Measurements from ENCODE around the gene SLX4.

The SLX4 gene

DNA sequence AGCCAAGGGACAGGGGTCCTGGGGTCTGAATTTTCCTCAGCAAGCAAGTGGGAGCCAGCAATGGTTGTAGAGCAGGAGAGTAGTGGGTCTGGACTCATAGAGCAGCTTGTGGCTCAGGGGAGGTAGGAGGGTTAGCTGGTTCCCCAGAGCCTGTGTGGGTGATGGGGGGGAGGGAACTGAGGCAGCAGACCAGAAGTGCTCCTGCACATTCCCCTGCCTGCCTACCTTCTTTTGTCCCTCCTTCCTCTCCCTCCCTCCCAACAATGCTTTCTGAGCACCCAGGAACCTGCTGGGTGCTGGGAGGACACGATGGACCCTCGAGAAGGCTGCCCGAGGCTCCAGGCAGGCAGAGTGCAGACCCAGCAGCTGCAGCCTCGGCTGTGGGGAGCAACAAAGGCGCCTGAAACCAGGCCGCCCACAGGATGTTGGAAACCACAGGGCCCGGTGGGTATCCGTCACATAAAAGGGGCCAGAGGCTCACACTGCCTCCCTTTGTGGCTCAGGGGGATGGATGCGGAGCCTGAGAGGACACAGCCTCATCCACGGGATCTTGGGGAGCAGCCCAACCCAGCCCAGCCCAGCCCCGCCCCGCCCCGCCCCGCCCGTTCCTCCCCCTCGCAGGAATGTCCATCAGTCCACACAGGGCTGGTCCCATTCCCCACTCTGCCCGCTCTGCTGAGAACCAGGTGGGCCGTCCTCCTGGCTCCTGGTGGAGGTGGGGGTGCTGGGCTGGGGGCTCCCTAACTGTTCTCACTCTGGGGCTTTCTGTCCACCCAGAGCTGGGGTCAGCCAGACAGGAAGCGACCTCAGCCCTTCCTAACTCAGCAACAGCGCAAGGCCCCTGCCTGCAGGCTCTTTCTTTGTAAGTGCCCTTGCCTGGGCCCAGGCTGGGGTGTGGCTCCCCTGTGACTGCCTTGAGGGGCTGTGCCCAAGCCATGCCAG, 32.5 kb downstream of the SLX4 start:
- no peak overlapping the region for H3K4me3 ChIP-seq (ENCODE audit: low read depth, low read length)
- DNase-seq (ENCODE audit: low read depth): no peak
- in situ Hi-C loops (cut with HindIII; ENCODE audit: low sequenced_read_pairs): no loop called here

DNA sequence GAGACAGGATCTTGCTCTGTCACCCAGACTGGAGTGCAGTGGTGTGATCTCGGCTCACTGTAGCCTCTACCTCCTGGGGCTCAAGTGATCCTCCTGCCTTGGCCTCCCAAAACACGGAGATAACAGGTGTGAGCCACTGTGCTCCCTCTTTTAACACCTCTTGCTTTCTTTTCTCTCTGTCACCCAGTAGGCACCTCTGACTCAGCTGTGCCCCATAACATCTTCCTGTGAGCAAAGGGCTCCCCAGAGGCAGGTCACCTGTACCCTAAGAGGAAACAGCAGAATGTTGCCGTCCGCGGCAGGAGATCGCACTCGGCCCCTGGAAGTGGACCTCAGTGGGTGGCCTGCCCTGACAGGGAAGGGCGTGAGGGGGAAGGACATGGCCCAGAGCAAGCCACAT, 33.3 kb downstream of the SLX4 start:
- TF ChIP-seq, protein P1, sequence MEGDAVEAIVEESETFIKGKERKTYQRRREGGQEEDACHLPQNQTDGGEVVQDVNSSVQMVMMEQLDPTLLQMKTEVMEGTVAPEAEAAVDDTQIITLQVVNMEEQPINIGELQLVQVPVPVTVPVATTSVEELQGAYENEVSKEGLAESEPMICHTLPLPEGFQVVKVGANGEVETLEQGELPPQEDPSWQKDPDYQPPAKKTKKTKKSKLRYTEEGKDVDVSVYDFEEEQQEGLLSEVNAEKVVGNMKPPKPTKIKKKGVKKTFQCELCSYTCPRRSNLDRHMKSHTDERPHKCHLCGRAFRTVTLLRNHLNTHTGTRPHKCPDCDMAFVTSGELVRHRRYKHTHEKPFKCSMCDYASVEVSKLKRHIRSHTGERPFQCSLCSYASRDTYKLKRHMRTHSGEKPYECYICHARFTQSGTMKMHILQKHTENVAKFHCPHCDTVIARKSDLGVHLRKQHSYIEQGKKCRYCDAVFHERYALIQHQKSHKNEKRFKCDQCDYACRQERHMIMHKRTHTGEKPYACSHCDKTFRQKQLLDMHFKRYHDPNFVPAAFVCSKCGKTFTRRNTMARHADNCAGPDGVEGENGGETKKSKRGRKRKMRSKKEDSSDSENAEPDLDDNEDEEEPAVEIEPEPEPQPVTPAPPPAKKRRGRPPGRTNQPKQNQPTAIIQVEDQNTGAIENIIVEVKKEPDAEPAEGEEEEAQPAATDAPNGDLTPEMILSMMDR (IDR thresholded peaks at IDR 0.05; ENCODE audit: low read depth, low read length, missing control alignments): no peak
- no peak overlapping the region for H3K4me3 ChIP-seq (ENCODE audit: low read depth, low read length)
- in situ Hi-C loops (cut with HindIII; ENCODE audit: low sequenced_read_pairs): no loop called here
- no peak for DNase-seq (ENCODE audit: low read depth)

More for the DNA sequence above, 32.5 kb downstream of the SLX4 start:
- TF ChIP-seq, protein P1 (IDR thresholded peaks at IDR 0.05; ENCODE audit: low read depth, low read length, missing control alignments): no peak

DNA sequence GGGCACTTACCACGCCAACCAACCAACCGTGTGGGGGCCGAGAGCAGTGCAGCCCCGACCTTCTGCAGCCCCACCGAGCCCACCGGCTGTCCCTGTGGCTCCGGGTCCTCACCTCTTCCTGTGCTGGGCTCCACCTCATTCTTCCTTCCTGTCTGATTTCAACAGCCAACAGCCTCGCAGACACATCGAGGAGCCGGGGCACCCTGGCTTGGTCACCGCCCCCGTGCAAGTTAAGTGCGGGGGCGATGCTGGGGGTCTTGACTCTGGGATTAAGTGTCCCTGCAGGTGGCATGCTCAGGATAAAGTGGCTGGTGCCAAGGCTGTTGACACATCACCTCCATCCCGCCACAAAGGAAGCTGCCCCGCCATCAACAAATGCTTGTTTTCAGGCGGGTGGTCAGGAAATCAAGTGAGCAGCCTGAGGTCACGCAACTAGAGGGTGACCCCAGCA, 34.1 kb downstream of the SLX4 start, which contains the start of gene NLRC3:
NLRC3 (minus strand) TSS at position 102 of the 451 bp plus-strand sequence. CDS start 12,367 bp downstream, outside the sequence.
- in situ Hi-C loops (cut with HindIII; ENCODE audit: low sequenced_read_pairs): no loop called here
- no peak within 1 kb of the TSS for H3K4me3 ChIP-seq (ENCODE audit: low read depth, low read length)
- DNase-seq (ENCODE audit: low read depth): no peak
- TF ChIP-seq, protein P1 (IDR thresholded peaks at IDR 0.05; ENCODE audit: low read depth, low read length, missing control alignments): no peak

DNA sequence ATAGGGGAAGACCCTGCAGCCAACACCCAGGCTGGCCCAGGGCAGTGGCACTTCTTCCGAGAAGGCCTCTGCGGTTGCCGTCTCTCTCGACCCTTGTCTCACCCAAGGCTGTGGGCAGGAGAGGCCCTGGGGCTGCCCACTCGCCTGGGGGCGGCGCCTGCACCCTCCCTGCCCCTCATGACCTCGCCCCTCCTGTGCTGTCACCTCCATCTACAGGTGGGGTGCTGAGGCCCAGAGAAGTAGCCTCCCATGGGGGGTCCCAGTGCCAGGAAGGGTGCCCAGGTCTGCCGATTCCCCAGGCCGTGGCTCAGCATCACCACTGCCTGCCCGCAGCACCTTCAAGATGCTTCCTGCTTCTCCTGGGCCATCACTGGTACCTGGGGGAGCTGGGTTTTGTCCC, 35.2 kb downstream of the SLX4 start:
- no peak for DNase-seq (ENCODE audit: low read depth)
- in situ Hi-C loops (cut with HindIII; ENCODE audit: low sequenced_read_pairs): no loop called here
- TF ChIP-seq, protein P1 (IDR thresholded peaks at IDR 0.05; ENCODE audit: low read depth, low read length, missing control alignments): no peak
- no peak overlapping the region for H3K4me3 ChIP-seq (ENCODE audit: low read depth, low read length)

DNA sequence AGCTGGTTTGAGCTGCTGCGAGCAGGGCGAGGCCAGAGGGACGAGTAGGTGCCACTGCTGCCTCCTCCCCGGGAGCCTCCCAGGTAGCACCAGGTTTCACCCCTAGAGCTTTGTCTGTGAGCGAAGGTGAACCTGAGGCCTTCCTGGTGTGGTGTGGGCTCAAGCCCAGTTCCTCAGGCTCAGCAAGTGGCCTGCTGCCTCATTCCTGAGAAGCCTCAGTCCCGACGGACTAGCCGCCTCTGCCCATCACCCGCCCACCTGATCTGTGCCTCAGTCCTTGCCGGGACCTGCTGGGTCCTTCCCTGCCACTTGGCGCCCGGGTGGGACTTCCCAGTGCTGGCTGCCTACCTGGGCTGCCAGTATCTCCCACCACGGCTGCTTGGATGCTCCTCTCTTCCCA, 35.9 kb downstream of the SLX4 start:
- in situ Hi-C loops (cut with HindIII; ENCODE audit: low sequenced_read_pairs): no loop called here
- H3K4me3 ChIP-seq (ENCODE audit: low read depth, low read length): no peak overlapping the region
- TF ChIP-seq, protein P1 (IDR thresholded peaks at IDR 0.05; ENCODE audit: low read depth, low read length, missing control alignments): no peak
- no peak for DNase-seq (ENCODE audit: low read depth)

DNA sequence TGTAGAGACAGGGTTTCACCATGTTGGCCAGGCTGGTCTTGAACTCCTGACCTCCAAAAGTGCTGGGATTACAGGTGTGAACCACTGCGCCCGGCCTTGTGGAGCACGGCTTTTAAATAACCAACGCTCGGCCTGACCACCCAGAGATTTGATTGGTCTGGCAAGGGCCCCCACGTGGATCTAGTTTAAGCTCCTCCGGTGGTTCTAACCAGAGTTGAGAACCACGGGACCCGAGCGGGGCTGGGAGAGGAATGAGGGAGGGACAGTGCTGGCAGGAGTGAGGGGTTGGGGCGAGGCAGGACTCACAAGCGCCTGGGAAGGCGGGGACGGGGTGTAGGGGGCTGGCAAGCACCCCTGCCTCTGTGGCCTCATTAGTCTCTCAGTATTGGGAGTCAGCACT, 37.2 kb downstream of the SLX4 start:
- H3K4me3 ChIP-seq (ENCODE audit: low read depth, low read length): no peak overlapping the region
- DNase-seq (ENCODE audit: low read depth): no peak
- TF ChIP-seq, protein P1 (IDR thresholded peaks at IDR 0.05; ENCODE audit: low read depth, low read length, missing control alignments): no peak
- in situ Hi-C loops (cut with HindIII; ENCODE audit: low sequenced_read_pairs): no loop called here

Data from astrocyte of the cerebellum (primary cell).